MM.1S (cell line): Measurements from ENCODE around the gene FAM200C.

Experiments
- EZH2 ChIP-seq: fragments of 300-600 bp; sonication (generic); optimal IDR thresholded peaks from 2 replicates; pipeline ENCODE3; 2017; ENCODE audit warnings: low read depth, mild to moderate bottlenecking, antibody characterized with exemption, low read length, mixed read lengths
- TF ChIP-seq, protein P1 (sequence below): fragments of 300-600 bp; sonication (generic); IDR thresholded peaks from 2 replicates; pipeline ENCODE4 v1.5.1; 2016; ENCODE audit warnings: antibody characterized with exemption, low read length, mixed read lengths

DNA sequence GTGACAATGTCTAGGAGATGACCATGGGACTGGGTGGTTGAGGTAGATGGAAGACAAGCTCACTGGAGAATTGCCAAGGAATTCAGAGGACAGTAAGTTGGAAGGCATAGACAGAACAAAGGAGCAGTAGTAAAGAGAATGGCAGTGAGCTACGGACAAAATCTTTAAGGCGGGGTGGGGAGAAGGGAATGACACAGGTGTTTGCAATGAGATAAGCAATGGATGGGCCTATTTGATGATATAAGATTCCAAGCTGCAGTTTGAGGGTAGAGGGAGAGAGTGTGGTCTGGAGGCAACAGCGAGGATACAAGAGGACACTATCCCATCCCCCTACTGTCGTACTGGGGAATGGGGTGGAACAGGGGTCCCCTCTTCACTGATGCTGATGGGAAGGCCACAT lies 36.2 kb upstream of the FAM200C start:
- no peak for TF ChIP-seq EZH2
- TF ChIP-seq, protein P1, sequence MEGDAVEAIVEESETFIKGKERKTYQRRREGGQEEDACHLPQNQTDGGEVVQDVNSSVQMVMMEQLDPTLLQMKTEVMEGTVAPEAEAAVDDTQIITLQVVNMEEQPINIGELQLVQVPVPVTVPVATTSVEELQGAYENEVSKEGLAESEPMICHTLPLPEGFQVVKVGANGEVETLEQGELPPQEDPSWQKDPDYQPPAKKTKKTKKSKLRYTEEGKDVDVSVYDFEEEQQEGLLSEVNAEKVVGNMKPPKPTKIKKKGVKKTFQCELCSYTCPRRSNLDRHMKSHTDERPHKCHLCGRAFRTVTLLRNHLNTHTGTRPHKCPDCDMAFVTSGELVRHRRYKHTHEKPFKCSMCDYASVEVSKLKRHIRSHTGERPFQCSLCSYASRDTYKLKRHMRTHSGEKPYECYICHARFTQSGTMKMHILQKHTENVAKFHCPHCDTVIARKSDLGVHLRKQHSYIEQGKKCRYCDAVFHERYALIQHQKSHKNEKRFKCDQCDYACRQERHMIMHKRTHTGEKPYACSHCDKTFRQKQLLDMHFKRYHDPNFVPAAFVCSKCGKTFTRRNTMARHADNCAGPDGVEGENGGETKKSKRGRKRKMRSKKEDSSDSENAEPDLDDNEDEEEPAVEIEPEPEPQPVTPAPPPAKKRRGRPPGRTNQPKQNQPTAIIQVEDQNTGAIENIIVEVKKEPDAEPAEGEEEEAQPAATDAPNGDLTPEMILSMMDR, result no peak
